Astrocyte of the spinal cord (primary cell): ENCODE data around the gene KCNF1.
A peak's percentile ranks its signal among the peaks of the same experiment; 100 is the strongest.

Experiments
- DNase-seq: peaks from one replicate; pipeline ENCODE4 v3.0.0; 2011; ENCODE audit warnings: low read depth, low spot score
- H3K4me3 ChIP-seq: 2 replicates; pipeline ENCODE4 v1.5.1; 2011; ENCODE audit warnings: low read depth, mild to moderate bottlenecking, low read length, moderate library complexity
- CTCF ChIP-seq: IDR thresholded peaks from 2 replicates; pipeline ENCODE4 v1.5.1; 2012; ENCODE audit warnings: low read depth, mild to moderate bottlenecking, low read length, inconsistent platforms
- in situ Hi-C: cut with HindIII; loops from 2 replicates; pipeline ENCODE4 v1.10.0; 2017; ENCODE audit warnings: low sequenced_read_pairs

The KCNF1 gene

GRCh38 chr2:10935953-10936942, 24.5 kb downstream of the KCNF1 start:
- in situ Hi-C loops = no loop called here
- no peak for TF ChIP-seq CTCF
- H3K4me3 ChIP-seq = no peak overlapping the region
- DNase-seq = peak; percentile 97

GRCh38 chr2:10939058-10939457, 27.3 kb downstream of the KCNF1 start:
- TF ChIP-seq CTCF = no peak
- DNase-seq = no peak
- in situ Hi-C loops = no loop called here
- no peak overlapping the region for H3K4me3 ChIP-seq

GRCh38 chr2:10940596-10940995, 28.9 kb downstream of the KCNF1 start:
- no peak for DNase-seq
- no peak for TF ChIP-seq CTCF
- H3K4me3 ChIP-seq = no peak overlapping the region
- in situ Hi-C loops = no loop called here

GRCh38 chr2:10941383-10941782, 29.6 kb downstream of the KCNF1 start:
- no peak overlapping the region for H3K4me3 ChIP-seq
- no peak for DNase-seq
- TF ChIP-seq CTCF = no peak
- in situ Hi-C loops = no loop called here

GRCh38 chr2:10944799-10945198, 33.1 kb downstream of the KCNF1 start:
- no peak for DNase-seq
- TF ChIP-seq CTCF = no peak
- H3K4me3 ChIP-seq = no peak overlapping the region
- in situ Hi-C loops = no loop called here

GRCh38 chr2:10946394-10946793, 34.7 kb downstream of the KCNF1 start:
- TF ChIP-seq CTCF = no peak
- no peak for DNase-seq
- H3K4me3 ChIP-seq = no peak overlapping the region
- in situ Hi-C loops = no loop called here
